GM18858 (cell line): ENCODE data around the gene SLC35B1.
"Not testable (repeated sequence)": the region's sequence is repeated elsewhere in the genome, so short reads cannot be mapped to it uniquely, and the experiment has no call there.

ENCODE experiments used
- ATAC-seq: cut with Tn5 transposase; IDR thresholded peaks from one replicate; pipeline ENCODE4 v1.9.1; 2021; ENCODE audit not compliant: unreplicated experiment

Gene SLC35B1

DNA sequence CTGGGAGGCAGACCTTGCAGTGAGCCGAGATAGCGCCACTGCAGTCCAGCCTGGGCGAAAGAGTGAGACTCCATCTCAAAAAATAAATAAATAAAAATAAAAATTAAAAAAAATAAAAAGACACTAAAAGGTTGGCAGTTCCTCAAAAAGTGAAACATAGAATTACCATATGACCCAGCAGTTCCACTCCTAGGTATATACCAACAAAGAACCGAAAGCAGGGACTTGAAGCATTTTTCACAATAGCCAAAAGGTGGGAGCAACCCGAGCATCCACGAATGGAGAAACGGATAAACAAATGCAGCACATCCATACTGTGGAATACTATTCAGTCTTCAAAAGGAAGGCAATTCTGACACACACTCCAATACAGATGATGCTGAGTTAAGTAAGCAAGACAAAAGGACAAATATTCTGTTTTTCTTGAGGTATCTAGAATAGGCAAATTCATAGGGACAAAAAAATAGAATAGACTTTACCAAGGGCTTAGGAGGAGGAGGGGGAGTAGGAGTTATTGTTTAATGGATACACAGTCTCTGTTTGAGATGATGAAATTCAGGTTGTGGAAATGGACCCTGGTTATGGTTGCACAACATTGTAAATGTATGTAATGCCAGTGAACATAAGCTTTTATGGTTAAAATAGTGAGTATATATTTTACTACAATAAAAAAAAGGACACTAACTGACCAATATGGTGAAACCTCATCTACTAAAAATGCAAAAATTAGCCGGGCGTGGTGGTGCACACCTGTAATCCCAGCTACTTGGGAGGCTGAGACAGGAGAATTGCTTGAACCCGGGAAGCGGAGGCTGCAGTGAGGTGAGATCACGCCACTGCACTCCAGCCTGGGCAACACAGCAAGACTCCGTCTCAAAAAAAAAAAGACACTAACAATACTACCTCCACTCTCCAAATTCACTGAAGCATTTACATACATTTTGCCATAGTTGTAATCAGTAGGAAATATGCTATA is 27.0 kb upstream of the SLC35B1 start:
- no peak for ATAC-seq

- no peak for ATAC-seq
Measured at GRCh38 chr17:49731435-49731831, 23.7 kb upstream of the SLC35B1 start.

DNA sequence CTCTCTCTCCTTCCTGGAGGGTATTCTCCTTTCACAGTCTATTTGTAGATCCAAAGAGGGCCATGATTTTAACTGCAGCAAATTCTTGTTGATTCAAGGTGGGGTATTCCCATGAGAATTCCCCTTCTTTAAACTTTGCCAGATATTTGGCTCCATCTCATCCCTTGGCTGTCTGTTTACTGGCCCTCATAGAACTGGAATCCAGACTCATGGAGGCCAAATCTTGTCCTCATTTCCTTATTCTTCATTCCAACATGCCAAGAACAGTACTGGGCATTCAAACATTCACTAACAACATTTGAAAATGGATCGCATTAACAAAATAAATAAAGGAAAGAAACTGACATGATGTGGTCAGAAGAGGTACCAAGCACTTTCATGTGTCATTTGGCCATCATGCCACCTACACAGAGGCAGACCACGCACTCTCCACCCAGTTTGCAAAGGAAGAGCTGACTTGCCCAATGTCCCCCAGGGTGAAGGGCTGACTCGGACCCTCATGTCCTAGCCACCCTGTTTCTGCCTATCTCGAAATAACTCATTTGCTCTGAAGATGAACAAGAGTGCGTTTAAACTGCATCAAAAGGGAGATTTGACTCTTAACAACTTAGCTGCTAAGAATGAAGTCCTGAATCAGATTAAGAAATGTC is 23.1 kb upstream of the SLC35B1 start:
- no peak for ATAC-seq

GRCh38 chr17:49730078-49730784 is 22.5 kb upstream of the SLC35B1 start:
- no peak for ATAC-seq

GRCh38 chr17:49729069-49729468 is 21.3 kb upstream of the SLC35B1 start:
- no peak for ATAC-seq

GRCh38 chr17:49728425-49728824 is 20.7 kb upstream of the SLC35B1 start:
- ATAC-seq = no peak

DNA sequence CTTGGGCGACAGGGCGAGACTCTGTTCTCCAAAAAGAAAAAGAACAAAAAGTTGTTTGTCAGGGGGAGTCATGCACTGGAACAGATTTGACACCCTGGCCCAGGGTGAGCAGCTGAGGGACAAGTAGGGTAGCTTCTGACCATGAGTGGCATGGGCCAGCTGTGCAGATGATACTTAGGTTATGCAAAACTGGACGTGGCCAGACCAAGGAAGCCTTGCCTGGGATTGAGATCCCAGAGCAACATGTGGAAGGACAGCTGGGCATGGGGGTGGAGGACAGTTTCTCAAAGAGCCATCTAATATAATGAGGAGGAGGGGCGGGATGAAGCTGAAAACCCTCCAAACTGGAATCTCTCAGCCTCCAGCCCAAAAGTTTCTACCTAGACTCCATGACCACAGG is 19.6 kb upstream of the SLC35B1 start:
- no peak for ATAC-seq

DNA sequence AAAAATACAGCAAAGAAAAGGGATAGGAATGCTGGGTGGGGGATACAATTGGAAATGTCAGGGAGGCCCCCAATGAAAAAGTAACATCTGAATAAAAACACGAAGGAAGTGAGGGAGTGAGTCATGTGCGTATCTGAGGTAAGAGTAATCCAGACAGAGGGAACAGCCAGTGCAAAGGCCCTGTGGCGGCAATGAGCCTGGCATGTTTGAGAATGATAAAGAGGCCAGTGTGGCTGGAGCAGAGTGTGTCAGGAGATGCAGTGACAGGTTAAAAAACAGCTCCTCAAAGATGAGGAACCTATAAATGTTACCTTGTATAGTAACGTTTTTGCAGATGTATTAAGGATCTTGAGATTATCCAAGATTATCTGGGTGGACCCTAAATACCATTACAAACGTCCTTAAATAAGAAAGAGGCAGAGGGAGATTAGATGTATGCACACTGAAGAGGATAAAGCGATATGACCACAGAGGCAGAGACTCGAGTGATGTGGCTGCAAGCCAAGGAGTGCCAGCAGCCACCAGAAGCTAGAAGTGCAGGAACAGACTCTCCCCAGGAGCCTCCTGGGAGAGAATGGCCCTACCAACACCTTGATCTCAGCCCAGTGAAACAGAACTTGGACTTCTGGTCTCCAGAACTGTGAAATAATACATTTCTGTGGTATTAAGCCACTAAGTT is 17.8 kb upstream of the SLC35B1 start:
- no peak for ATAC-seq

- ATAC-seq = not testable (repeated sequence)
Measured at GRCh38 chr17:49724552-49724951, 16.8 kb upstream of the SLC35B1 start.

DNA sequence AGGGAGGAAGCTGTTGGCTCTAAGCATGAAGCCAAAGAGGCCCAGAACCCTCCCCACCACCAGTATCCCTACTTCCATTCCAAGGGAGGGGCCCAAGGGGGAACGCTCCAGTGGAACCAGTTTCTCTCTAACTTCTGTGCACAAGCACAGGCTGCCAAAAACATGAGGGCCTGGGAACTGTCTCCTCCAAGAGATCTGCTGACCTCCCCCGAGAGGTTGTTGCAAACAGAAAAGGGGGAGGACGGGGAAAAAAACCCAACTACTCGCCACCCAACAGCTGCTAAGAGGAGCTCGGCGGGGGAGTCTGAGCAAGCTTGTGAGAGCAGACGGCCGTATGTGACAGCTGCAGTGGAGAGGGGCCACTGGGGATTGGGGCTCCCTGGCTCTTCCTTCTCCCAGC is 15.7 kb upstream of the SLC35B1 start:
- no peak for ATAC-seq

DNA sequence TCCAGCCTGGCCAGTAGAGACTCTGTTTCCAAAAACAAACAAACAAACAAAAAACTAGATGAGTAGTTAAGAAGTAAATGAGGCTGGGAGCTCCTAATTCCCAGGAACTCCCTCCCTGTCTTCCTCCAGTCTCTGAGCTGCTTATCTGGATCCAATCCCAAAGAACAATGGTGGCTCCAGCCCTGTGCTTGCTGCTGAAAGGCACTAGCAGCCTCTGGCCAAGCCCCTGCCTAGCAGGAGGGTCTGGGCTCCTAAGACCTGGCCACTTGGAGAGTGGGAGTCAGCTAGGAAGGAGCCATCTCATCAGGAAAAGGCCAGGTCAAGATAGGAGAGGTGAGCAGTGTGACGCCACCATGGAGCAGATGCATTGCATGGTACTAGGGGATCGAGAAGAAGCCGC is 14.3 kb upstream of the SLC35B1 start:
- no peak for ATAC-seq

DNA sequence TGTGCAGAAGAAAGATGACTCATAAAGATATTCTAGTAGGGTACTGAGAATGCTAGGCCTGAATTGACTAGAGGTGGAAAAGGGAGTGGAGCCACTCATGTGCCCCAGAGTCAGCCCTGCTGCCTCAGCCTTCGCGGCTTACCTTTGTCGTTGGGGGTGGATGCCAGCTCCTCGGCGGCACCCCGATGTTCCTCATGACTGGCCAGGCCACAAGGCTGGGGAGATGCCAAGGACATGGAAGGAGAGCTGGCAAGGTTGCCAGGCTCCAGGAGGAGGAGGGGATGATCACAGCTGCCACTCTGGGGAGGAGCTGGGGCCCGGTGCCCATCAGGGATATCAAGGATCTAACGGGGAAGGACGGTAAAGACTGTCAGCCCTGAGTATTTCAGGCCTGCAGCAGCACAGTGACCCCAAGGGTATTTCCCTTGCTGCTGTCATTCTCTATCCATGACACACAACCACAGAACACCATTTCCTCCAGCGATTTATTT is 9.7 kb upstream of the SLC35B1 start:
- no peak for ATAC-seq

DNA sequence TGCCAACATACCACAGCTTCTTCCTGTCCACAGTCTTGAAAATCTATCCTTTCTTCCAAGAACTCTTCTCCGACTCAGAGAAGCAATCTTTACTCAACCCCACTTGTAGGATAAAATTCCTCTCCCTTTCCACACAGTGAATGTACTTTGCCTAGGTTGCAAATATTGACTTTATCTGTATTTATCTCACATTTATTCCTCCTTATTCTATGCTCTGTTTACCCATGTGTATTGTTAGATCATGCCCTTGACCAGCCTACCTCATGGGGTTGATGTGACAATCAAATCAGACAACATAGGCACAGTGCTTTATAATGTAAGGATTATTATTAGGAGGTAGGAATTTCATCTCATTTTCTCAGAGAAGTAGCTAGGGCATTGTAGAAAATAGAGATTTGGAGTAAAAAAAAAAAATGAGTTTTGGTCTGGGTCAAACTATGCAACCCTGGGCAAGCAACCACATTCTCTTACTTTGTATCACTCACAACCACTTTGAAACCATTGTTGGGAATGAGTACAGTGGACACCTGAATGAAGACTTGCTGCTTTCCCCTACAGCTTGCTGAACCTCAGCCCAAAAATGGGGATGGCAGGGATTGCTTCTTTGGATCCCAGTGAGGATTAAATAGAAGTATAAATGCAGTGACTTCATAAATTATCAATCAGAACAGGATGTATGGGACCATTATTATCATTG is 9.1 kb upstream of the SLC35B1 start:
- ATAC-seq = no peak

DNA sequence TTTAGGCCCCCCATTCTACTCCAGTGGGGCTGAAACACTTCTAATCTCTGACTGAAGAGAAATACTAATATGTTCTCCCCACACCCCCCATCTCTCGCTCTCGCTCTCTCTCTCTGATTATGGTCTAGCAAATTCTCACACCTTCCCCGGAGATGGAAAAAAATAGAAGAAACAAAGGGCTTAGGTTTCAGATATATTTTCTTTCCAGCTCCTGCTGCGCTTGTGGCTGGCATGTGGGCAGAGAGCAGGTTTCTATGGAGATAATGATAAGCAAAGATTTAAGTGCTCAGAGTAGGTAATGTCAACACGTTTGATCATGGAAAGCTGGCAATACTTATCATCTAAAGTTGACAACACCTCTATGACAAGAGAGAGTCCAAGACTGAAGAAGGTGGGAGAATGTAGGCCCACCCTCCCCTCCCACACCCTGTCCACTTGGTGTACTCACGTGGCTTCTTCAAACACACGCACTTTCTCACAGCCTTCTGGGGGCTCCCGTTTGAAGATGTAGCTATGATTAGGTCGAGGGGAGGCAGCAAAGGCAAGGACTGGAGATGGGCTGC is 8.0 kb upstream of the SLC35B1 start:
- ATAC-seq = no peak

DNA sequence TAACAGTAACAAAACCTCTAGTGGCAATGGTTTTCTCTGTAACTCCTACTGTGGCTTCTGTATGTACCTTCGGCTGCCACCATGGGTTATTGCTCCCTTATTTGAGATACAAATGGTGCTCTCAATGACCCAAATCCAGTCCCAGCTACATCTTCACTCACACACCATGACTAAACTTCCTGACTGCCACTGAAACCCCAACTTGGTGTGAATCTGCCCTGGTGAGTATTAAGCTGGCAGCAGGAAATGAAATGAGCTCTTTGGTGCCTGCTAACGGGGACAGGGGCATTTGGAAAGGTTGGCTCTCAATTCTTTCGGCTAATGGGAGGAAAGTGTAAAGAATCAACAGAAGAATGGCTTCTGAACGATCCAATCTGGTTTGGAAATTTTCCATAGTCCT is 7.5 kb upstream of the SLC35B1 start:
- no peak for ATAC-seq

GRCh38 chr17:49708515-49709183 is 885 bp upstream of the SLC35B1 start:
- no peak for ATAC-seq

DNA sequence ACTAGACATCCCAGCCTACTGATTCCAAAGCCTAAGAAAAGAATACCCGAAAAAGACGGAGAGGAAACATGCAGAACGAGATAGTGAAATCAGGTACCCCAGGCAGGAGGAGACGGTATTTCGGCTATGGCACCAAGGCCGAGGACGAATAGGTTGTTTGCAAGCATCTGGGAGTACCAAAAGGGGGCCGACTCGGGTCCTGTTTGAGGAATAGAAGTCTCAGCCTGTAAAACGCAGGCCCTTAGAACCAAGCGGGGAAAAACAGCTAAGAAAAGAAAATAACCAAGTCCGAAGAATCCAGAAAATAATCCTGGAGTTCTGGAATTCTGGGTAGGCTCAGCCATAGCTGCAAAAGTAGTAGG is 537 bp downstream of the SLC35B1 start:
- no peak for ATAC-seq

- no peak for ATAC-seq
Measured at GRCh38 chr17:49705254-49705653, 2.5 kb downstream of the SLC35B1 start.

GRCh38 chr17:49703557-49704277 is 4.0 kb downstream of the SLC35B1 start:
- ATAC-seq = no peak
